Nephron progenitor cell (in vitro differentiated cells): ENCODE results near the gene DAG1.
A peak's percentile ranks its signal among the peaks of the same experiment; 100 is the strongest.

ENCODE experiments used
- DNase-seq: peaks from one replicate; pipeline ENCODE4 v3.0.0; 2021
- H3K27ac Mint-ChIP-seq: 2 replicates; pipeline ENCODE4 v1.8.0; 2021; ENCODE audit warnings: mild to moderate bottlenecking, moderate library complexity, mixed read lengths
- H3K27me3 Mint-ChIP-seq: 2 replicates; pipeline ENCODE4 v1.8.0; 2021; ENCODE audit warnings: mild to moderate bottlenecking, low read depth, mixed read lengths; ENCODE audit not compliant: poor library complexity
- H3K36me3 Mint-ChIP-seq: 2 replicates; pipeline ENCODE4 v1.8.0; 2021; ENCODE audit warnings: low read depth, mixed read lengths
- H3K4me1 Mint-ChIP-seq: 2 replicates; pipeline ENCODE4 v1.8.0; 2021; ENCODE audit warnings: mixed read lengths
- H3K4me3 Mint-ChIP-seq: 2 replicates; pipeline ENCODE4 v1.8.0; 2021; ENCODE audit warnings: mild to moderate bottlenecking, moderate library complexity, mixed read lengths
- H3K9me3 Mint-ChIP-seq: 2 replicates; pipeline ENCODE4 v1.8.0; 2021; ENCODE audit warnings: mild to moderate bottlenecking, moderate library complexity, mixed read lengths
- TF ChIP-seq, protein P1 (sequence below): fragments of 200-600 bp; sonication (generic); IDR thresholded peaks from 2 replicates; pipeline ENCODE4 v1.5.0; 2021; ENCODE audit warnings: antibody characterized with exemption

Gene DAG1

GRCh38 chr3:49523756-49524747 is 54.0 kb downstream of the DAG1 start:
- peaks cover 5% of the 10 kb centered on the region for H3K4me1 Mint-ChIP-seq
- no peaks in the 10 kb centered on the region for H3K9me3 Mint-ChIP-seq
- H3K36me3 Mint-ChIP-seq = peaks cover 15% of the 10 kb centered on the region
- no peaks in the 10 kb centered on the region for H3K27me3 Mint-ChIP-seq
- H3K27ac Mint-ChIP-seq = no peak overlapping the region
- no peak overlapping the region for H3K4me3 Mint-ChIP-seq
- no peak for DNase-seq
- TF ChIP-seq, protein P1, sequence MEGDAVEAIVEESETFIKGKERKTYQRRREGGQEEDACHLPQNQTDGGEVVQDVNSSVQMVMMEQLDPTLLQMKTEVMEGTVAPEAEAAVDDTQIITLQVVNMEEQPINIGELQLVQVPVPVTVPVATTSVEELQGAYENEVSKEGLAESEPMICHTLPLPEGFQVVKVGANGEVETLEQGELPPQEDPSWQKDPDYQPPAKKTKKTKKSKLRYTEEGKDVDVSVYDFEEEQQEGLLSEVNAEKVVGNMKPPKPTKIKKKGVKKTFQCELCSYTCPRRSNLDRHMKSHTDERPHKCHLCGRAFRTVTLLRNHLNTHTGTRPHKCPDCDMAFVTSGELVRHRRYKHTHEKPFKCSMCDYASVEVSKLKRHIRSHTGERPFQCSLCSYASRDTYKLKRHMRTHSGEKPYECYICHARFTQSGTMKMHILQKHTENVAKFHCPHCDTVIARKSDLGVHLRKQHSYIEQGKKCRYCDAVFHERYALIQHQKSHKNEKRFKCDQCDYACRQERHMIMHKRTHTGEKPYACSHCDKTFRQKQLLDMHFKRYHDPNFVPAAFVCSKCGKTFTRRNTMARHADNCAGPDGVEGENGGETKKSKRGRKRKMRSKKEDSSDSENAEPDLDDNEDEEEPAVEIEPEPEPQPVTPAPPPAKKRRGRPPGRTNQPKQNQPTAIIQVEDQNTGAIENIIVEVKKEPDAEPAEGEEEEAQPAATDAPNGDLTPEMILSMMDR = no peak

DNA sequence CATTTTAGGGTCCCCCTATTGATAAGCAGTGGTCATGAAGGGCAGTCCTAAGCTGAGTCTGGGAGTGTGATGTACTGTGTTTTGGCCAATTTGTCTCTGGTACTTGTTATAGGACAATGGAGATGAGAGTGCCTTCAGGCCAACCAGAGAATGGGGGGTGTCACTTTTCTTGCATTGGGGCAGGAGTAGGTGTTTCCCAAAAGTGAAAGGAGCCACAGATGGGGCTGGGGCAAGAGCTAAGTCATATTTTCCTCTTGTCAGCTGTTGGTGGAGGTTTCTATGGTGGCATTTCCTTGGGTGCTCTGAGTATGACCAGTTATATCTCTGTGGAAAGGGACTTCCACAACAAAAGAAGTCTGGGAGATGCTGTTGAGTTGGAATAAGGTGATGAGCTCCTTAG is 59.5 kb downstream of the DAG1 start:
- H3K27ac Mint-ChIP-seq = no peak overlapping the region
- no peak overlapping the region for H3K4me3 Mint-ChIP-seq
- H3K27me3 Mint-ChIP-seq = no peaks in the 10 kb centered on the region
- H3K36me3 Mint-ChIP-seq = peaks cover 35% of the 10 kb centered on the region
- no peaks in the 10 kb centered on the region for H3K9me3 Mint-ChIP-seq
- TF ChIP-seq, protein P1 = no peak
- no peak for DNase-seq
- no peaks in the 10 kb centered on the region for H3K4me1 Mint-ChIP-seq

DNA sequence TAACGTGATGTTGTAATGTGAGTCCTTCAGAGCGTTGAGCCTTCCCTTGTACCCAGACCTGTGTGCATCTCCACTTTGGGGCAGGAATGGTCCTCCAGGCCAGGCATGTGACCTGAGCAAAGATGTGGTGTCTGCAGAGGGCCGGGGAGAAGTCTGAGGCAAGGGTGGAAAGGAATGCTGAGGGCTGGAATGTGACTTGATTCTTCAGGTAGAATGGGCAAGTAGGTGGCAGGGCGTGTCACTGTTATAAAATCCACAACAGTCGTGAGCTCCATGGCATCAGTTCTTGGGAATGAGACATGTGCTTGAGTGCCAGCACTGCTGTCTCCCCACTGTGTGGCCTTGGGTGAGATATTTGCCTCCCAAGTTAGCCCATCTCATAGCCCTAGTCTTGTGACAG is 60.2 kb downstream of the DAG1 start:
- peaks cover 32% of the 10 kb centered on the region for H3K36me3 Mint-ChIP-seq
- no peaks in the 10 kb centered on the region for H3K9me3 Mint-ChIP-seq
- peaks cover 3% of the 10 kb centered on the region for H3K4me1 Mint-ChIP-seq
- no peak for DNase-seq
- H3K27me3 Mint-ChIP-seq = no peaks in the 10 kb centered on the region
- TF ChIP-seq, protein P1 = no peak
- no peak overlapping the region for H3K4me3 Mint-ChIP-seq
- H3K27ac Mint-ChIP-seq = no peak overlapping the region

GRCh38 chr3:49530701-49531100 is 60.6 kb downstream of the DAG1 start:
- peaks cover 29% of the 10 kb centered on the region for H3K36me3 Mint-ChIP-seq
- peaks cover 7% of the 10 kb centered on the region for H3K4me1 Mint-ChIP-seq
- no peaks in the 10 kb centered on the region for H3K9me3 Mint-ChIP-seq
- DNase-seq = no peak
- H3K27ac Mint-ChIP-seq = no peak overlapping the region
- no peaks in the 10 kb centered on the region for H3K27me3 Mint-ChIP-seq
- no peak overlapping the region for H3K4me3 Mint-ChIP-seq
- TF ChIP-seq, protein P1 = no peak

DNA sequence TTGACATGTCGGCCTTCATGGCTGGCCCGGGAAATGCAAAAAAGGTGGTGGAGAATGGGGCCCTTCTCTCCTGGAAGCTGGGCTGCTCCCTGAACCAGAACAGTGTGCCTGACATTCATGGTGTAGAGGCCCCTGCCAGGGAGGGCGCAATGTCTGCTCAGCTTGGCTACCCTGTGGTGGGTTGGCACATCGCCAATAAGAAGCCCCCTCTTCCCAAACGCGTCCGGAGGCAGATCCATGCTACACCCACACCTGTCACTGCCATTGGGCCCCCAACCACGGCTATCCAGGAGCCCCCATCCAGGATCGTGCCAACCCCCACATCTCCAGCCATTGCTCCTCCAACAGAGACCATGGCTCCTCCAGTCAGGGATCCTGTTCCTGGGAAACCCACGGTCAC is 61.2 kb downstream of the DAG1 start:
- Mint-ChIP-seq H3K27me3 (no peaks in the 10 kb centered on the region), H3K9me3 (no peaks in the 10 kb centered on the region), H3K36me3 (peaks cover 29% of the 10 kb centered on the region), H3K27ac (peak overlapping the region; percentile 66), H3K4me3 (no peak overlapping the region), H3K4me1 (peaks cover 12% of the 10 kb centered on the region)
- TF ChIP-seq, protein P1 = no peak
- no peak for DNase-seq

GRCh38 chr3:49531715-49532114 is 61.6 kb downstream of the DAG1 start:
- no peak for DNase-seq

More at GRCh38 chr3:49531715-49532114, 61.6 kb downstream of the DAG1 start:
- TF ChIP-seq, protein P1 = no peak
- Mint-ChIP-seq H3K9me3 (no peaks in the 10 kb centered on the region), H3K27me3 (no peaks in the 10 kb centered on the region), H3K36me3 (peaks cover 27% of the 10 kb centered on the region), H3K4me1 (peaks cover 17% of the 10 kb centered on the region), H3K4me3 (no peak overlapping the region), H3K27ac (no peak overlapping the region)
